NCI-H1930 (cell line): ENCODE data around the gene HEATR5A.
"Not testable (repeated sequence)": the region's sequence is repeated elsewhere in the genome, so short reads cannot be mapped to it uniquely, and the experiment has no call there.

Experiments used
- DNase-seq, 2 experiments: peaks; one replicate each; lab custom pipeline; 2025; lab: John Stamatoyannopoulos, UW

HEATR5A gene

GRCh38 chr14:31329876-31330521, 90.4 kb downstream of the HEATR5A start:
- not testable (repeated sequence) for DNase-seq

- DNase-seq, result no peak
Observed at GRCh38 chr14:31326111-31326510, 94.2 kb downstream of the HEATR5A start.

- no peak for DNase-seq
Observed at GRCh38 chr14:31323419-31323818, 96.9 kb downstream of the HEATR5A start.

GRCh38 chr14:31320922-31321766, 99.2 kb downstream of the HEATR5A start:
- DNase-seq, result no peak

- DNase-seq, result no peak
Observed at GRCh38 chr14:31320216-31320615, 100.1 kb downstream of the HEATR5A start.

GRCh38 chr14:31319701-31320100, 100.6 kb downstream of the HEATR5A start:
- no peak for DNase-seq

GRCh38 chr14:31312934-31313333, 107.4 kb downstream of the HEATR5A start:
- no peak for DNase-seq

- DNase-seq, result not testable (repeated sequence)
Observed at GRCh38 chr14:31312370-31312769, 108.0 kb downstream of the HEATR5A start.

- DNase-seq, result no peak
Observed at GRCh38 chr14:31307618-31308017, 112.7 kb downstream of the HEATR5A start.

GRCh38 chr14:31307198-31307597, 113.2 kb downstream of the HEATR5A start:
- DNase-seq, result no peak

- no peak for DNase-seq
Observed at GRCh38 chr14:31303654-31304053, 116.7 kb downstream of the HEATR5A start.

GRCh38 chr14:31300883-31301282, 119.5 kb downstream of the HEATR5A start:
- DNase-seq, result no peak

GRCh38 chr14:31300296-31300695, 120.1 kb downstream of the HEATR5A start:
- DNase-seq, result no peak

- DNase-seq, result no peak
Observed at GRCh38 chr14:31297701-31298344, 122.5 kb downstream of the HEATR5A start.

GRCh38 chr14:31297112-31297511, 123.2 kb downstream of the HEATR5A start:
- no peak for DNase-seq

GRCh38 chr14:31294746-31295405, 125.5 kb downstream of the HEATR5A start:
- DNase-seq, result no peak

GRCh38 chr14:31292937-31293616, 127.3 kb downstream of the HEATR5A start:
- no peak for DNase-seq

- no peak for DNase-seq
Observed at GRCh38 chr14:31291210-31291609, 129.1 kb downstream of the HEATR5A start.

GRCh38 chr14:31287294-31287972, 132.9 kb downstream of the HEATR5A start:
- DNase-seq, result no peak

GRCh38 chr14:31286456-31287293, 133.7 kb downstream of the HEATR5A start:
- no peak for DNase-seq
